ENCODE data around the gene OSMR.

GRCh38 chr5:38891563-38891962 lies 45.8 kb downstream of the OSMR start:
- TF ChIP-seq POLR2AphosphoS5 (IDR thresholded peaks at IDR 0.05; ENCODE audit: low read depth): no peak
- no peak for TF ChIP-seq CTCF (conservative IDR thresholded peaks at IDR 0.05; ENCODE audit: low read depth in 2 of 2)
- no peak for TF ChIP-seq EZH2phosphoT487 (IDR thresholded peaks at IDR 0.05; ENCODE audit: unreplicated experiment)
- TF ChIP-seq ETS1 (IDR thresholded peaks at IDR 0.05): no peak
- no peak for TF ChIP-seq REST (IDR thresholded peaks at IDR 0.05; ENCODE audit: unreplicated experiment)
- no peak for TF ChIP-seq EZH2 (IDR thresholded peaks at IDR 0.05; ENCODE audit: low read depth, unreplicated experiment)
- no peak for TF ChIP-seq JUNB (IDR thresholded peaks at IDR 0.05; ENCODE audit: unreplicated experiment)
- TF ChIP-seq CREB1 (CRISPR knock-in tag; IDR thresholded peaks at IDR 0.05; ENCODE audit: low read depth): no peak
- no peak for TF ChIP-seq ZNF114 (CRISPR knock-in tag; IDR thresholded peaks at IDR 0.05)
- no peak for TF ChIP-seq STAT1 (IDR thresholded peaks at IDR 0.05; ENCODE audit: unreplicated experiment)
- TF ChIP-seq NANOG (IDR thresholded peaks at IDR 0.05; ENCODE audit: borderline replicate concordance): no peak

Measured in GM23338 (cell line).